Neural cell (in vitro differentiated cells): ENCODE data around the gene SCN3B.

Experiments used
- EP300 ChIP-seq: fragments of 450-650 bp; conservative IDR thresholded peaks from 2 replicates; pipeline ENCODE4 v1.6.1; 2014; ENCODE audit warnings: antibody characterized with exemption, mild to moderate bottlenecking, moderate library complexity; ENCODE audit not compliant: poor library complexity, severe bottlenecking
- EZH2 ChIP-seq: fragments of 200-600, 300-800 bp; shearing (Covaris generic), sonication (generic); IDR thresholded peaks from 2 replicates; pipeline ENCODE4 v1.6.1; 2014; ENCODE audit warnings: antibody characterized with exemption, low read length, borderline replicate concordance, mild to moderate bottlenecking; ENCODE audit not compliant: insufficient read depth, poor library complexity, severe bottlenecking
- POLR2AphosphoS5 ChIP-seq: IDR thresholded peaks from 2 replicates; pipeline ENCODE4 v1.6.1; 2012
- RAD21 ChIP-seq: fragments of 450-650 bp; conservative IDR thresholded peaks from 2 replicates; pipeline ENCODE4 v1.6.1; 2014; ENCODE audit warnings: antibody characterized with exemption, mild to moderate bottlenecking, moderate library complexity
- SMC3 ChIP-seq: fragments of 450-650 bp; conservative IDR thresholded peaks from 2 replicates; pipeline ENCODE4 v1.6.1; 2014; ENCODE audit warnings: antibody characterized with exemption, mild to moderate bottlenecking, moderate library complexity; ENCODE audit not compliant: poor library complexity
- TAF1 ChIP-seq: IDR thresholded peaks from 2 replicates; pipeline ENCODE4 v1.6.1; 2012; ENCODE audit warnings: low read depth
- TF ChIP-seq, protein P1 (sequence below): fragments of 450-650 bp; IDR thresholded peaks from 2 replicates; pipeline ENCODE4 v1.5.1; 2014; ENCODE audit warnings: antibody characterized with exemption, mild to moderate bottlenecking, moderate library complexity; ENCODE audit not compliant: poor library complexity, severe bottlenecking
- TF ChIP-seq, protein P2 (sequence below): IDR thresholded peaks from 2 replicates; pipeline ENCODE4 v1.6.1; 2012; ENCODE audit warnings: borderline replicate concordance

DNA sequence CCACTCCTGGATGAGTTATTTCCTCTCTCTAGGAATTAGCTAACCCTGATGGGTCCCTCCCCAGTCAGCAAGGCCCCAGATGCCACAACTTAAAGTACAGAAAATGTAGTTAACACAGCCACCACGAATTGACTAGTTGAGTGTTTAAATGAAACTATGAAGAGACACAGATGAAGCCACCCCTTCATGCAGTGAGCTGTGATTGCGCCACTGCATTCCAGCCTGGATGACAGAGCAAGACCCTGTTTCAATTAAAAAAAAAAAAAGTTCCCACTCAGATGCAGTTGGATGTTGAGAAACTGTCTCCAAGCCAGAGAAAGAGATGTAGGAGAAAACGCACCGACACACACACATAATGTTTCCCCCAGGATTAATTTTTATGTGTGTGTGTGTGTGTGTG lies 53.3 kb downstream of the SCN3B start:
- TF ChIP-seq, protein P1, sequence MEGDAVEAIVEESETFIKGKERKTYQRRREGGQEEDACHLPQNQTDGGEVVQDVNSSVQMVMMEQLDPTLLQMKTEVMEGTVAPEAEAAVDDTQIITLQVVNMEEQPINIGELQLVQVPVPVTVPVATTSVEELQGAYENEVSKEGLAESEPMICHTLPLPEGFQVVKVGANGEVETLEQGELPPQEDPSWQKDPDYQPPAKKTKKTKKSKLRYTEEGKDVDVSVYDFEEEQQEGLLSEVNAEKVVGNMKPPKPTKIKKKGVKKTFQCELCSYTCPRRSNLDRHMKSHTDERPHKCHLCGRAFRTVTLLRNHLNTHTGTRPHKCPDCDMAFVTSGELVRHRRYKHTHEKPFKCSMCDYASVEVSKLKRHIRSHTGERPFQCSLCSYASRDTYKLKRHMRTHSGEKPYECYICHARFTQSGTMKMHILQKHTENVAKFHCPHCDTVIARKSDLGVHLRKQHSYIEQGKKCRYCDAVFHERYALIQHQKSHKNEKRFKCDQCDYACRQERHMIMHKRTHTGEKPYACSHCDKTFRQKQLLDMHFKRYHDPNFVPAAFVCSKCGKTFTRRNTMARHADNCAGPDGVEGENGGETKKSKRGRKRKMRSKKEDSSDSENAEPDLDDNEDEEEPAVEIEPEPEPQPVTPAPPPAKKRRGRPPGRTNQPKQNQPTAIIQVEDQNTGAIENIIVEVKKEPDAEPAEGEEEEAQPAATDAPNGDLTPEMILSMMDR = no peak
- TF ChIP-seq, protein P2, sequence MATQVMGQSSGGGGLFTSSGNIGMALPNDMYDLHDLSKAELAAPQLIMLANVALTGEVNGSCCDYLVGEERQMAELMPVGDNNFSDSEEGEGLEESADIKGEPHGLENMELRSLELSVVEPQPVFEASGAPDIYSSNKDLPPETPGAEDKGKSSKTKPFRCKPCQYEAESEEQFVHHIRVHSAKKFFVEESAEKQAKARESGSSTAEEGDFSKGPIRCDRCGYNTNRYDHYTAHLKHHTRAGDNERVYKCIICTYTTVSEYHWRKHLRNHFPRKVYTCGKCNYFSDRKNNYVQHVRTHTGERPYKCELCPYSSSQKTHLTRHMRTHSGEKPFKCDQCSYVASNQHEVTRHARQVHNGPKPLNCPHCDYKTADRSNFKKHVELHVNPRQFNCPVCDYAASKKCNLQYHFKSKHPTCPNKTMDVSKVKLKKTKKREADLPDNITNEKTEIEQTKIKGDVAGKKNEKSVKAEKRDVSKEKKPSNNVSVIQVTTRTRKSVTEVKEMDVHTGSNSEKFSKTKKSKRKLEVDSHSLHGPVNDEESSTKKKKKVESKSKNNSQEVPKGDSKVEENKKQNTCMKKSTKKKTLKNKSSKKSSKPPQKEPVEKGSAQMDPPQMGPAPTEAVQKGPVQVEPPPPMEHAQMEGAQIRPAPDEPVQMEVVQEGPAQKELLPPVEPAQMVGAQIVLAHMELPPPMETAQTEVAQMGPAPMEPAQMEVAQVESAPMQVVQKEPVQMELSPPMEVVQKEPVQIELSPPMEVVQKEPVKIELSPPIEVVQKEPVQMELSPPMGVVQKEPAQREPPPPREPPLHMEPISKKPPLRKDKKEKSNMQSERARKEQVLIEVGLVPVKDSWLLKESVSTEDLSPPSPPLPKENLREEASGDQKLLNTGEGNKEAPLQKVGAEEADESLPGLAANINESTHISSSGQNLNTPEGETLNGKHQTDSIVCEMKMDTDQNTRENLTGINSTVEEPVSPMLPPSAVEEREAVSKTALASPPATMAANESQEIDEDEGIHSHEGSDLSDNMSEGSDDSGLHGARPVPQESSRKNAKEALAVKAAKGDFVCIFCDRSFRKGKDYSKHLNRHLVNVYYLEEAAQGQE = no peak
- TF ChIP-seq POLR2AphosphoS5 = no peak
- no peak for TF ChIP-seq EZH2
- no peak for TF ChIP-seq EP300
- no peak for TF ChIP-seq RAD21
- TF ChIP-seq TAF1 = no peak
- TF ChIP-seq SMC3 = no peak
